Hematopoietic multipotent progenitor cell treated with erythropoietin and hydrocortisone succinate and interleukin-3 and kit ligand, for 15 days (in vitro differentiated cells): ENCODE measurements around the gene FGD4.
"Not testable (repeated sequence)": the region's sequence is repeated elsewhere in the genome, so short reads cannot be mapped to it uniquely, and the experiment has no call there.

Experiments
- DNase-seq: peaks from one replicate; pipeline ENCODE4 v3.0.0-alpha.2; 2015; ENCODE audit warnings: low spot score

Gene FGD4

GRCh38 chr12:32494656-32495055, 95.3 kb downstream of the FGD4 start:
- no peak for DNase-seq

GRCh38 chr12:32496946-32497345, 97.6 kb downstream of the FGD4 start:
- no peak for DNase-seq

DNA sequence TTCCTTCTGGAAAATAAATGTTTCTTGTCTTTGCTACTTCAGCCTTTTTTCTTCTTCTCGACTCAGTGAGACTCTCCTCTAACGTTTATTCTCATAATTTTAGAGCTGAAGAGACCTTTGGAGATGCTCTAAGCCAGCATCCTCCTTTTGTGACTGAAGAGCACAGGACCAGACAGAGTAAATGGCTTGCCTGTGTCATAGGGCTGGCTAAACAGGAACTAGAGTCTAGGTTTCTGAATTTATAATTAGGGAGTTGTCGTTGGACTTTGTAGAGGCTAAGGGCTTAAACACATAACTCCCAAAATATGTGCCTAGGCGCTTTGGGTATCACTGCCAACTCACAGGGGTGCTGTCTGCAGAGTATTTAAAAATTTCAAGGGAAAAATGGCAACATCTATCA, 98.5 kb downstream of the FGD4 start:
- DNase-seq: no peak

GRCh38 chr12:32499048-32499447, 99.7 kb downstream of the FGD4 start:
- DNase-seq: no peak

DNA sequence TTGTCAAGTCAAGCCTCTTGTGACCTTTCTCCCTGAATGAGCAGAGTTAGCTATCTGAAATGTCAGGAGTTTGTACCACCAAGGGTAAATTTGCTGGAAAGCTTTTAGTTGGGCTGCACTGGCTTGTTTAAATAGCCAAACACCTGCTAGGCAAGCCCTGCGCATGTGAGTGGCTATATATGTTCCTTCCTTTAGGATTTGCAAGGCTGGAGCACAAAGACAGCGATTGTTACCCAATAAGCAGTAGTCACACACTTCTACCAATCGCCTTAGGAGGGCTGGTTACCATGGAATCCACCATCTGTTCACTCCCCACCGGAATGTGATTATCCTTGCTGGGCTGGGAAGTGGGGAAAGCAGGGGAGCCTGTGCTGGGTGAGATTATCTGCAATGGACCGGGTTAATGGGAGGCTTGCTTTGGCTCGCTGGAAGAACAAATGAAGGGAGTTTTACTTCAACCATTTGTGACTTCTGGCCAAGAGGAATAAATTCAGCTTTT, 102.5 kb downstream of the FGD4 start:
- DNase-seq: no peak

DNA sequence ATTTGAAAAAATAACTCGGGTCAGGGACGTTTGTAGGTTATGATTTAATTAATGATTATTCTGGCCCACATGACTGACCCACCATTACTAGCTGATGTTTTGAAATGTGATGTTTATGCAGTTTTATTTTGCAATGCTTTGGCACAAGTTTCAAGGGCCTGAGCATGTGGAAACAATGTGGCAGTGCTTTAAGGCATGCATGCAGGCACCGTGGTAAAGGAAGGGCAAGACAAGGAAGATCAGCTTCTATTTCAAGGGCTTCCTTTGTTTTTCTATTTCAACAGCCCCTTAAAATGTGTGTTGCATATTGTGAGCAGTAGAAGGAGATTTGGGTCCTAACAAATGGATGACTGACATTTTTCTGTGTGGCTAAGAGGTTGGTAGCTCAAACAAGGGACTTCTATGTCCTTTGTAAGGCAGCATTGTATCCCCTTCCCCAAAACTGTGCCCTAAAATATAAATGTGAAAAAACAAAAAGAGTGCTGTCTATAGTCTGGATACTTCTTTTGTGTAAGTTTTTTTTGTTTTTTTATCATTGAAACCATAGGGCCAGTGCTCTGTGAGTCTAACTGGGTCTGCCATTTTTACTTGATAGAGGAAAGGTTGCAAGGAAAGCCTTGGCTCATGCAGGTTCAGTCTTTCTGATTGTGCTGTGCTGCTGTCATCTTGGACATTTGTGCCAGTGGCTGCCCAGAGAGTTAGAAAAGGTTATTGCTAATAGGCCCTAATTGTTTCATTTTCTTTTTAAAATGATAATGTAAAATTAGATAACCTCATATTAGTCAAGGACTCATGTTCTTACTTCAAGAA, 103.5 kb downstream of the FGD4 start:
- no peak for DNase-seq

- no peak for DNase-seq
Observed at GRCh38 chr12:32503730-32504129, 104.4 kb downstream of the FGD4 start.

- no peak for DNase-seq
Observed at GRCh38 chr12:32504591-32504990, 105.2 kb downstream of the FGD4 start.

DNA sequence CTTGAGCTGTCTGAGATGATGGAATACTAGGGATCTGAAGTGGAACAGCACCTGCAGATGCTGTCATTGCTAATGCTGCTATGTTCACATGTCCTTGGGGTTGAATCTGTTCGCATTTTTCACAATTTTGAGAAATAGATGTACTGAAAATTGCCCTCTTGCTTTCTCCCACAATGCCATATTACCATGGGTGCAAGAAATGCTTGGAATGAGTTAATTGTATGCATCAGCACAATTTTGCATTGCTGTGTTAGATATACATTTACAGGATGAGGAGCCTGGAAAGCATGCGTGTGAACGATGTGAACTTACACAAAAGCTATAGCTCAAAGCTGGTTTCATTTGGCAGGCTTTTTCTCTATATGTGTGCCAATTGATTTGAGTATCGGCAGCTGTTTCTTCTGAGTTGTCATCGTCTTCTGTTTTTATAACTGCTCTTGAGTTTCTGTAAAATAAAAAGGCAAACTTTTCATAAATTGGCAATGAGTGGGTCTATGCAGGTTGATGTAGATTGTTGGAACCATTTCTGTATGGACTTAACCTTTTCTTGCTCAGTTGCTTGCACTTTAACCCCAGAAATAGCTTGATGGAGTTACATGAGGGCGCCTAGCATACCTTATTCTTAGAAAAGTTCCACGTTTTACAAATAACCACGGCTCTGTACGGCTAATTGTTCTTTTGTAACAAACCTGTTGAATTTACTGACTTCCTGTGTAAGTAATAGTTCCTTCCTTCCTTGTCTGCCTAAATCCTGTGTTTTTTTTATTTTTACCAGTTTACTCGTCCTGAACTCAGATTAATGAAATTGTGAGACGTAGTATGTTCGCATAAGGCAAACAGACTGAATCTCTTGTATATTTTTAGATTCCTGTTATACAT, 105.9 kb downstream of the FGD4 start:
- no peak for DNase-seq

DNA sequence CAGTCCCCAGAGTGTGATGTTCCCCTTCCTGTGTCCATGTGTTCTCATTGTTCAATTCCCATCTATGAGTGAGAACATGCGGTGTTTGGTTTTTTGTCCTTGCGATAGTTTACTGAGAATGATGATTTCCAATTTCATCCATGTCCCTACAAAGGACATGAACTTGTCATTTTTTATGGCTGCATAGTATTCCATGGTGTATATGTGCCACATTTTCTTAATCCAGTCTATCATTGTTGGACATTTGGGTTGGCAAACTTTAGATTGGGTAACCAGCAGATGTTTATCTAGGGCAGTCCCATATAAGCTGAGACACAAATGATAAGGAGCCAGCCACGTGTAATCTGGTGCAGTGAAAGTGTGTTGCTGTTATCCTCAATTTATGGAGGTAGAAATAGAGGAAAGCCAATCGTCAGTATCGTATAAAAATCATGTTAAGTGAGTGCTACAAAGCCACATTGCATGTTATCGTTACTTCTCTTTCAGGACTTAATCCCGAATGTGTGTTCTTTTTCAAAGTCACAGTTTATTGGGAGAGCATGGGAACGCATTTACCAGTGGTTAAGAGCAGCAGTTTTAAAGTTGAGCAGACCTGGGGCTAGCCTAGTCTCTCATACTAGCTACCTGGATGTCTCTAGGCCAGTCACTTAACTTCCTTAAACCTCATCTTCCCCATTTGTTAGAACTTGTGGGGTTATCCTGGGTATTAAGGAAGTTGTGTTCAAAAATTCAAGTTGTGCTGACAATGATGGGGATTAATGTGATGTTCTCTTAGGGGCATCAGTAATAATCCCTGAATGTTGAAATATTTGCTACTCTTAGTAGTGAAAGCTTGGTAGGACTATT, 108.0 kb downstream of the FGD4 start:
- not testable (repeated sequence) for DNase-seq

GRCh38 chr12:32507942-32508320, 108.6 kb downstream of the FGD4 start:
- DNase-seq: no peak

- DNase-seq: no peak
Observed at GRCh38 chr12:32508626-32509025, 109.3 kb downstream of the FGD4 start.

- DNase-seq: no peak
Observed at GRCh38 chr12:32509328-32510091, 110.2 kb downstream of the FGD4 start.

DNA sequence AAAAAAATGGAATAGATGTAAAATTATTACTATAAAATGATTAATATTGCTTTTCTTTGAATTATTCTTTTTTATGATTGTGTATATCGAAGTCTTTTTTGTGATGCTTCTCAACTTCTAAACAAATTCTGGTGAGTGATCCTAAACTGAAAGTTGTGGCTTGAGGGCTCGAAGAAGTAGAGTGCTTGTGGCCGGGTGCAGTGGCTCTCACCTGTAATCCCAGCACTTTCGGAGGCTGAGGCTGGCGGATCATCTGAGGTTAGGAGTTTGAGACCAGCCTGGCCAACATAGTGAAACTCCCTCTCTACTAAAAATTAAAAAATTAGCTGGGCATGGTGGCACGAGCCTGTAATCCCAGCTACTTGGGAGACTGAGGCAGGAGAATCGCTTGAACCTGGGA, 112.6 kb downstream of the FGD4 start:
- not testable (repeated sequence) for DNase-seq

GRCh38 chr12:32512379-32512778, 113.0 kb downstream of the FGD4 start:
- no peak for DNase-seq

- no peak for DNase-seq
Observed at GRCh38 chr12:32512910-32513309, 113.6 kb downstream of the FGD4 start.

DNA sequence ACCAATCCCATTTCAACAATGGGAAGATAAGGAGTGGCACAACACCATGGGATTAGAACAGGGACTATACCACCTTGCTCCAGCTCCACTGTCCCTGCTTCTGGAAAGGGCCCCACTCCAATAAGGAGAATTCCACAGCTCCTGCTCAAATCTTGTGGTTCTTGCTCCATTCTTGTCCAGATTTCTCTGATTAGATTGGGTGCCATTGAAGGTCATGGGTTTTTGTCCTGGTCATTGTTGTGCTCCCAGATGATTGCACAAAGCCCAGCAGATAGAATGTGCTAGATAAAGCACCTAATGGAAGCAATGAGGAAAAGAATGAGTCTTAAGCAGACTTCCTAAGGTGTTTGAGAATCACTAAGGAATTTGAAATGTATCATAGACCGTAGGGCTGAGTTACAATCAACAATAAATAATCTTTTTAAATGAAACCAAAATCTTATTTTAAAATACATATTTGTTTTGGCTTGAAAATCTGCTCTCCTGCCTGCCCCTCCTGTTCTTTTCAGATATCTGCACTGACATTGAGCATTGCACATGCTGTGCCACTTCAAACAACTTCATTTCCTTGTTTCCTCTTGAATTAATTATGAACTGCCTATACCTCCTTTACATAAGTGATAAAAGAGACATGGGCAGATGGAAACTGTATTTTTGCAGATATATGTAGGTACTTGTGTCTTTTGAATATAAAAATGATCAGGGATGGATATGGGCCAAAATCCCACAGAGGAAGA, 115.9 kb downstream of the FGD4 start:
- DNase-seq: no peak

DNA sequence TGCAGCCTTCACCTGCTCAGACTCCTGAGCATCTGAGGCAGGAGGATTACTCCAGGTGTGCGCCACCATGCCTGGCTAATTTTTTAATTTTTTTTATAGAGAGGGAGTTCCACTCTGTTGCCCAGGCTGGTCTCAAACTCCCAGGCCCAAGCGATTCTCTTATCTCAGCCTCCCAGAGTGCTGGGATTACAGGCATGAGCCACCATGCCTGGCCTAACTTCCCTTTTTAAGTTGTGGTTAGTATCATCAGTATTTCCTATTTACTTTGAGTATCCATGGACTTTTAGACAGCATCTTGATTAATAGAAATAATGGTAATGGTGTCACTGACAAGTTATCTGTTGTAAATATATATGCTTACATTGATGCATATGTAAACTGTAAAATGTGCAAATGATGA, 116.9 kb downstream of the FGD4 start:
- DNase-seq: no peak

DNA sequence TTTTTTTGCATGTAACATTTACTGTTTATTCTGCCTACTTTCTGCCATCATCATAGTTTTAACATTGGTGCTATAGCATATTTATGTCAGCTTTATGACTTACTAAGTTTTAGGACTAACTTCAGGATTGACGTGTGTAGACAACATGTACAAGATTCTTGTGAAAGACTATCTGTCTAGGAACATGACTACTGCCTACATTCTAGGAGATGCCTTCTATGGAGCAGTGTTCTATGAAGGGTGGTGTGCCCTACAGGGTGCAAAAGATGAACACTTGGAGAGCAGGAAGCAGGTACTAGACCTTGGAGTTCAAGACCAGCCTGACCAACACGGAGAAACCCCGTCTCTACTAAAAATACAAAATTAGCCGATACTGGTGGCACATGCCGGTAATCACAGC, 118.6 kb downstream of the FGD4 start:
- DNase-seq: no peak

DNA sequence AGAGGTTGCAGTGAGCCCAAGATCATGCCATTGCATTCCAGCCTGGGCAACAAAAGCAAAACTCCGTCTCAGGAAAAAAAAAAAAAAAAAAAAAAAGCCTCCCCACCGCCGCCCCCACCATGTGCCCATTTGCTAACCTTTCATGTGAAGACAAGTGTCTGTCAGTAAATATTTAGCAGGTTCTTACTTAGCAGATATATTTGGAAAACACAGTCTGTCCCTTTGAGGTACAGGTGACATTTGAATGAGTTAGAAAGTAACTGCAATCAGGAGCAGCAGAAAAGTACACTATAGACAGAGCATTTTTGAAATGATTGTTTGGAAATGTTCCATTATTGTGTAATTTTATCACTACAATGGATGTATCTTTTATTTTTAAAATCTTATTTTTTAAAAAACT, 119.7 kb downstream of the FGD4 start:
- no peak for DNase-seq
